Muscle layer of duodenum (tissue), 2 donors: ENCODE measurements around the gene SSBP3.
A peak's percentile ranks its signal among the peaks of the same experiment; 100 is the strongest.

ENCODE experiments used
- H3K27ac ChIP-seq: one replicate; pipeline ENCODE4 v1.7.0; 2013; ENCODE audit warnings: mild to moderate bottlenecking, low read length
- H3K27me3 ChIP-seq: one replicate; pipeline ENCODE4 v1.7.0; 2013; ENCODE audit warnings: low read depth, mild to moderate bottlenecking, control low read depth, low read length
- H3K36me3 ChIP-seq, 2 donors: one replicate each; pipeline ENCODE4 v1.7.0; 2013; ENCODE audit warnings: low read length in 2 of 2, control low read depth in 1 of 2, mild to moderate bottlenecking in 1 of 2; ENCODE audit not compliant: insufficient read depth in 2 of 2, control insufficient read depth in 1 of 2
- H3K4me1 ChIP-seq, 2 donors: one replicate each; pipeline ENCODE4 v1.7.0; 2013; ENCODE audit warnings: low read length in 2 of 2, mild to moderate bottlenecking in 2 of 2, control low read depth in 1 of 2, moderate library complexity in 1 of 2; ENCODE audit not compliant: insufficient read depth in 2 of 2, control insufficient read depth in 1 of 2
- H3K4me3 ChIP-seq, 2 donors: one replicate each; pipeline ENCODE4 v1.7.0; 2013; ENCODE audit warnings: low read length in 2 of 2, low read depth in 1 of 2, mild to moderate bottlenecking in 1 of 2
- H3K9me3 ChIP-seq, 2 donors: one replicate each; pipeline ENCODE4 v1.7.0; 2013; ENCODE audit warnings: low read length in 2 of 2, control low read depth in 1 of 2, mild to moderate bottlenecking in 1 of 2; ENCODE audit not compliant: control insufficient read depth in 1 of 2
- donor health status: healthy.

Gene SSBP3

DNA sequence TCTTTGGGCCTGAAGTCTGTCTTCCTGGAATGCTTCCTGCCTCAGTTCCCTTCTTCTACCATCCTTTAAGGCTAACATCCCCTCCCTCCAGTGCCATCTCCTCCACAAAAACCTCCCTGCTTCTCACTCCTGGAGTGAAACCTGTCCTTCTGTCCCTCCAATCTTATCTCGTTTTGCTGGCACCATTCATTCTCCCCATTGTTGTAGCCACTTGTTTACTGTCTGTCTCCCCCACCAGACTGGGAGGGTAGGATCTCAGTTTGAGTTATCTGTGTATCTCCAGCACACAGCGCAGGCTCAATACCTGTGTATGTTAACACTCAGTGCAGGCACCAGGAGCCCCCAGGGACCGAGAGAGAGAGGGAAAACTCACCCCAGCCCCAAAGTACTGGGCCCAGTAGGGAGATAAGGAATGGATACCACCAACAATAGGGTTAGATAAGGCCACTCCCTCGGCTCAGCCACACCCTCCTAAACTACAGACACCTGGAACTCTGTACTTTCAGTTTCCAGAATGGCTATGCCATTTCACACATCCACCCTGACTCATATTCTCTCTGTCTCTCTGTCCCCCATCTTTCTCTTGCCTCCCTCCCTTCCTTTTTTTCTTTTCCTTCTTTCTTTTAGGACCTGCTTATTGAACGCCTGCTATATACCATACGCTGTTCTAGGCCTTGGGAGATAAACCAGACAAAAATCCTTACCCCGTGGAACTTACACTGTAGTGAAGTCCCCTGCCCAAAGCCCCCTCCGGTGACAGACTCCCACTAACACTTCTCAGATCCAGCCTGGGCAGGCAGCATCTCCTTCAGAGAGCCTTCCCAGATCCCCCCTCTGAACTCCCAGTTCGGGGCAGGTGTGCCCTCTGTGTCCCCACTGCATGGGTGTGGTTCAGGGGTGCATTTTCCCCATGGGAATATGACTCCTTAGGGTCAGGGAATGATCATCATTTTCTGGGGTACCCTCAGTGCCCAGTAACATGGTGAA lies 3.3 kb upstream of the SSBP3 start:
- H3K27ac ChIP-seq: peak overlapping the region; percentile 27
- peaks cover 0 to 7% of the 10 kb centered on the region in 2 donors for H3K36me3 ChIP-seq
- peaks cover 22 to 23% of the 10 kb centered on the region in 2 donors for H3K4me1 ChIP-seq
- H3K27me3 ChIP-seq: no peaks in the 10 kb centered on the region
- H3K9me3 ChIP-seq: no peaks in the 10 kb centered on the region
- no peak overlapping the region for H3K4me3 ChIP-seq

DNA sequence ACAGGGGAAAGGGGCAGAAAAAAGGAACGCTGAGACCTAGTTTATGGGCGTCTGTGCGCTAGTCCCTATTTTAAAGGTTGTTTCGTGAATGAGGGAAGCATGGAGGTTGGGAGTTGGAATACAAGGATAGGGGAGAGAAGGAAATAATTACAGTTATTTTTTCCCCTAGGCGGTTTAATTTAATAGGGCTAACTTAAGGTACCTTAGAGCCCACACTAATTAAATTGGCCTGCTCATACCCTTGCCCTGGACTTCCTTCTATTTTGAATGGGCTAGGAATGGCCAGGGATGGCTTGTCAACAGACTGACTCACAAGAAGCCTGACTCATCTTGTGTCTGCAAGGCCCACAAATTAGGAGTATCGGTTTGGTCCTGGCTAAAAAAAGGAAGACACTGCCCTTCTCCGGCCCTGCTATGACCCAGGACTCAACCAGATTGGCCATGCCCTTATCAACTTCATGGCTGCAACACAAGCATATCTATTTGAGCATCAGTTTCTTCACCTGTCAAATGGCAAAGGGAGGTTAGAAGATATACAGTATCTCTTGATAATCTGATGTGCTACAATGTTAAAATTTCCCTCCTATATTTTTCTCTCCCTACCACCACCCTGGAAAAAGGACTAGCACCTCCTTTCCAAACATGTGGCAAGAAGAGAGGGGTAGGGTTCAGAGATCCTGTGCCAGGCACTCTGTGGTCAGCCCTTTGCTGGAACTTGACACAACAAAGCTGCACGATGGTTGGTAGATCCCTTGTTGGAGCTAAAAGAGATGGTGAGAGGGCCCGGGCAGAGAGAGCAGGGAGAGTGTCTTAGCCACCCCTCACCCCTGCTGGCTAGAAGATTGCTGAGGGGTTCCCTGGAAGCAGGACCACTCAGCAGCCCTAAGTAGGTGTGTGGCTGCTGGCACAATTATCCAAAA lies 2.2 kb upstream of the SSBP3 start:
- Histone ChIP-seq H3K27me3 (no peaks in the 10 kb centered on the region), H3K4me1 (peaks cover 32 to 34% of the 10 kb centered on the region in 2 donors), H3K4me3 (peak overlapping the region; percentile 79 to 84), H3K36me3 (peaks cover 0 to 7% of the 10 kb centered on the region in 2 donors), H3K9me3 (no peaks in the 10 kb centered on the region), H3K27ac (peak overlapping the region; percentile 34)

DNA sequence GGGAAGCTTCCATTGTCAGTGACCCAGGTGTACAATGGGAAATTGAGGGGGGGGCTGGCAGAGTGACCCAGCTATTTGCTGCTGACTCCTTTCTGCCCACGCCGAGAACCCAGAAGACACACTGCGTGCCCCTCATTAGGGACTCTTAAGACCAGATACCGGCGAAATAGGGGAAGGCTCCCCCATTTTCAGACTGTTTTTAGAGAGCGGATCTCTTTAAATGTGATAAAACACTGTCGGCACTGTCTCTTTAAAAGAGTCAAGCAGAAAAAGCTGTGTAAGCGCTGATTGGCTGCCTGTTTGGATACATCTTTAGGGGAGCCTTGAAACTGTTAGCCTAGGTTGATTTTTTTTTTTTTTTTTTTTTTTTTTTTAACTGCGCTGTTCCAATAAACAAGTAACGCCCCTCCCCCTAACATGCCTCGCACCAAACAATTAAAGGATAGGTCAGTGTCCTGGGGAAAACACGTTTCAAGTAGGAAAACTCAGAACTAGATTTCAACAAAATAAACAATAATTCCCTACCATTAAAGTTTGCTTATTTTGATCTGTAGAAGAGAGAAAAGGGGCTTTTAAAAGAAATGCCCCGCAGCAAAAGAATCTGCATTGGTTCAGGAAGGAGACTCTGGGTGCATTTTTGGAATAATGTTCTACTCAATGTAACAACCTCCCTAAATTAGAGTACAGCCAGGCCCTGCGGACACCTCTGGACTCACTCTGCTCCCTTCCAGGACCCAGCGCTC lies 1.4 kb upstream of the SSBP3 start:
- Histone ChIP-seq H3K27me3 (no peaks in the 10 kb centered on the region), H3K9me3 (no peaks in the 10 kb centered on the region), H3K36me3 (peaks cover 5 to 7% of the 10 kb centered on the region in 2 donors), H3K27ac (peak overlapping the region; percentile 73), H3K4me1 (peaks cover 39 to 40% of the 10 kb centered on the region in 2 donors), H3K4me3 (peak overlapping the region; percentile 79 to 84)

DNA sequence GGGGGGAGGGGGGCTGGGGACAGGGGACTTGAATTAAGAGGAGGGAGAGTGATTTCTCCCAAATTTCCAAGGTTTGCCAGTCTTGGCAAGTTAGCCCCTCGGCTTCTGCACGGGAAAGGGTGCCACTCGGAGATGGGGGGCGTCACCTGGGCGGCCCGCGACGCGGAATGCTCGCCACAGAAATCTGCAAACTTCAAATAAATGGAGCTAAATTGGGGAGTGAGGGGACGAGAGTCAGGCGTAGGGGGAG lies 885 bp upstream of the SSBP3 start:
- Histone ChIP-seq H3K36me3 (peaks cover 7 to 9% of the 10 kb centered on the region in 2 donors), H3K4me3 (peak overlapping the region; percentile 79 to 84), H3K9me3 (no peaks in the 10 kb centered on the region), H3K27ac (peak overlapping the region; percentile 73), H3K4me1 (peaks cover 39 to 44% of the 10 kb centered on the region in 2 donors), H3K27me3 (no peaks in the 10 kb centered on the region)

DNA sequence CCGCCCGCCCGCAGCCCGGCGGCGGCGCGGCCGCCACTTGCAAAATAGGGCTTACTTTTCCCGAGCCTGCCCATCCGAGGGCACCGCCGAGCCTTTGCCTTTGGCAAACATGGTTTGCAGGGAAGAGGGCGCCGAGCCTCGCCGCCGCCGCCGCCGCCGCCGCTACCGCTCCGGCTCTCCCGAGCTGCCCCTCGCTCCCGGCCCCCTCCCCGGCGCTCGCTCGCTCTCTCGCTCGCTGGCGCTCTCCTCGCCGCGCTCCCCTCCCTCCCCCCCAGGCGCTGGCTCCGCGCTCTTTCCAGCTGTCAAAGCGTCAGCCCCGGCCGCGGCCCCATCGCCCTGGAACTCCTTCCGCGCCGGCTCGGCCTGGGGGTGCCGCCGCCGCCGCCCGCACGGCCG lies 298 bp downstream of the SSBP3 start:
- Histone ChIP-seq H3K36me3 (peaks cover 18 to 19% of the 10 kb centered on the region in 2 donors), H3K4me3 (peak overlapping the region in 1 of 2 donors; percentile 54)

DNA sequence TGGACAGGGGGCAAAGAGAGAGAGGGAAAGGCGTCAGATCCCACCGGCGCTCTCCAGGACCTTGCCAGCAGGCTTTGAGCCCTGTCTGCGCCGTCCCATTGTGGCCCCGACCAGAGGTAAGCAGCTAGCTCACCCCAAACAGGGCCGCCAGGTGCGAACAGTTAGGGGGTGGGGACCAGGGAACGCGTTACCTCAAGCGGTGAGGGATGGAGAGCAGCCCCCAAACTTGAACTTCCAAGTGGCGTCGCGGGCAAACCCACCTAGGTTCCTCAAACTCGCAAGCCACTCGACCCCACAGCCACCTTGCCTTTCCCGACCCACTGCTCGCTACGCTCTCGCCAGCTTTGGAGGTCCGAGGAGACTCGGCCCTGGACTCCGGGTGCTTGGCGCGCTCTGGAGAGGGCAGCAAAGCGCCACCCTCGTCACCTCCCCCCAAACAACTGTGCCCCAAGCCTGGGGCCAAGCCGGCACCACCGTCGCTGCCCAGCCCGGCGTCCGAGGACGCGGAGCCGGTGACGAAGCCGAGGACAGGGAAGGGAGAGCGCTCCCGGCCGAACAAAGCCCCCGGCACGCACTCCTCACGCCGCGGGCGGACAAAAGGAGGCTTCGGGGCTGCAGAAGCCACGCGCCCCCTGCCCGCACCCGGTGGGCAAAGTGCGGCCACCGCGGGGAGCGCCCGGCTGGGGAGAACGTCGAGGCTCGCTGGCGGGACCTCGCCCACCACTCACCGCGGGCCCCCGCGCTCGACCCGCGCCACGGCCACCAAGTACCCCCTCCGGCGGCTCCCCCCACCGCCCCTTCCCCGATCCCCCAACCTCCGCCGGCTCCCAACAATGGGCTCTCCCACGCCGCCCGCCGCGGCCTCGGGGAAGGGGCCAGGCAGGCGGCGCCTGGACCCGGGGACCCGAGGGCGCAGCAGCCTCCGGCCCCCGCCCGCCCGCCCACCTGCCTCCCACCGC lies 976 bp downstream of the SSBP3 start:
- Histone ChIP-seq H3K27me3 (no peaks in the 10 kb centered on the region), H3K4me1 (peaks cover 43 to 45% of the 10 kb centered on the region in 2 donors)

More for the DNA sequence above, 298 bp downstream of the SSBP3 start:
- Histone ChIP-seq H3K27me3 (no peaks in the 10 kb centered on the region), H3K9me3 (no peaks in the 10 kb centered on the region), H3K4me1 (peaks cover 43 to 45% of the 10 kb centered on the region in 2 donors), H3K27ac (no peak overlapping the region)

DNA sequence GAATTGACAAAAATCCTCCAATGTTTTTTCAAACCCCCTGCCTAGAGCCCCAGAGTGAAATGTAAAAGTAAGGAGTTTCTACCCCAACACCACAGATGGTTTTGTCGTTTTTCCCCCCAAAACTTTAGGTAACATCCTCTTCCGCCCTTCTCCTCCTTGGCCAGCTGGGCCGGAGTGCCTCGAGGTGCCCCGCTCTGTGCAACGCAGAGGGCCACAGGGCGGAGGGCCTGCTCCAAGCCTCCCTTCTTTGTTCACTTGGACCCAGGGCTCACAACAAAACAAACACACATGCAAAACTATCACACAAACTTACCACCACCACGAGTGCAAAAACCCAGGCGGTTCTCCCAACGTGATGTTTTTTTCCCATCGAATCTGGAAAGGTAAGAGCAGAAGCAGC lies 1.9 kb downstream of the SSBP3 start:
- Histone ChIP-seq H3K36me3 (peaks cover 25 to 32% of the 10 kb centered on the region in 2 donors), H3K27ac (no peak overlapping the region), H3K4me1 (peaks cover 38 to 42% of the 10 kb centered on the region in 2 donors), H3K27me3 (no peaks in the 10 kb centered on the region), H3K9me3 (no peaks in the 10 kb centered on the region), H3K4me3 (peak overlapping the region; percentile 64 to 84)

More for the DNA sequence above, 976 bp downstream of the SSBP3 start:
- no peak overlapping the region for H3K27ac ChIP-seq
- H3K9me3 ChIP-seq: no peaks in the 10 kb centered on the region
- peaks cover 22 to 24% of the 10 kb centered on the region in 2 donors for H3K36me3 ChIP-seq
- peak overlapping the region; percentile 64 to 84 for H3K4me3 ChIP-seq

DNA sequence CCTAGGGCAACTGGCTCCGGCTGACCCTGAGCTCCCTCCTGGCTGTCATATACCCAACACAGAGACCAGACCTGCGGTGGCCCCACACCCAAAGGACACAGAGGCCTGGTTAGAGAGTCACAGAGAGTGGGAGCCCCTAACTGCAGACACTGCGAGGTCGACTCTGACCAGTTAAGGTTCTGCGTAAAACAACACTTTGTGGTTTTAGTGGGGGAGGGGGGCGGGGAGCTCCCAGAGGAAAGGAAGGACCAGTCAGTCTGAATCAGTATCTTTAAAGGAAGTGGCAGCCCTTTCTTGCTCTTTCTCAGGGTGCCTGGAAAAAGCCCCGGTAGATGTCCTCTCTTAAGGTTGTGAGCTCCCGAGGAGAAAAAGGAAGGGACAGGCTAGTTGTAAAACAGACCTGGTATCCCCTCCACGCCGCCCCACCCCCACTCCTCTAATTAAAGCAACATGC lies 2.4 kb downstream of the SSBP3 start:
- H3K4me1 ChIP-seq: peaks cover 34 to 38% of the 10 kb centered on the region in 2 donors
- no peaks in the 10 kb centered on the region for H3K9me3 ChIP-seq
- peaks cover 29 to 36% of the 10 kb centered on the region in 2 donors for H3K36me3 ChIP-seq
- no peaks in the 10 kb centered on the region for H3K27me3 ChIP-seq
- peak overlapping the region; percentile 64 to 84 for H3K4me3 ChIP-seq
- H3K27ac ChIP-seq: no peak overlapping the region

DNA sequence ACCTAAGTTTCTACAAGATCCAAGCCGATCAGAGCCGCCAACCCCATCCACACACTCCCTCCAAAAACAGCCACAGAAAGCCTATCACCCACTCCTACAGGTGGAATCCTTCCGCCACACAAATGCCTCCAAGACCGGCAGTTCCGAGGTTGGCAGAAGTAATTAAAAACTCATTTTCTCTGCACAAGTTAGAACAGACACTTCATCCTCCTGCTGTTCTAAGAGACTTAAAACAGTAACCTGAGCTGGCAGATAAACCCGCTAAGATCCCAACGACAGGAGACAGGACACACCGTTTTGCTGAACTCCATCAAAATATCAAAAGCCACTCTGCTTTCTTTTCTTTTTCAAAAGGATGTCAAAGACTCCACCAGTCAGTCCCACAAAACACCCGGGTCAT lies 2.8 kb downstream of the SSBP3 start:
- Histone ChIP-seq H3K9me3 (no peaks in the 10 kb centered on the region), H3K4me1 (peaks cover 30 to 34% of the 10 kb centered on the region in 2 donors), H3K27me3 (no peaks in the 10 kb centered on the region), H3K4me3 (peak overlapping the region; percentile 42 to 84), H3K36me3 (peaks cover 34 to 41% of the 10 kb centered on the region in 2 donors), H3K27ac (no peak overlapping the region)

DNA sequence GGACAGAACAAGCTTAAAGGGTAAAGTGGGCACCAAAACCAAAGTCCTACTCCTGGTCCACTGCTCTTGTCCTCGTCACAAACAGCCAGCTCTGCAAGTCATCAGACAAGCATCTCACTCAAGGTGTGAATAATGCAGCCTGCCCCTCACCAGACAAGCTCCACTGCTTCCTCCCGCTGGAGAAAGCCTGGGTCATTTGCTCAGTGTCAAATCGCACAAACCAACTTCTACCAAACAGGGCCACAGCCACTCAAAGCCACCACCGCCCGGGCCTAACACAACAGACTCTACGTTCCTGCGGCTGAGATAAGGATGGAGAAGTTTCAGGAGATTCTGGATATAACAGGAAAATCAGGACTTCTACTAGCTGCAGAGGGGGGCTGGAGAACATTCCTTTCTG lies 3.3 kb downstream of the SSBP3 start:
- H3K27ac ChIP-seq: no peak overlapping the region
- peaks cover 25 to 29% of the 10 kb centered on the region in 2 donors for H3K4me1 ChIP-seq
- peak overlapping the region in 1 of 2 donors; percentile 42 for H3K4me3 ChIP-seq
- no peaks in the 10 kb centered on the region for H3K9me3 ChIP-seq
- H3K36me3 ChIP-seq: peaks cover 37 to 46% of the 10 kb centered on the region in 2 donors
- H3K27me3 ChIP-seq: no peaks in the 10 kb centered on the region
